ENCODE measurements around the gene CFAP157. TPM values are rescaled to one million over a fixed set of nuclear protein-coding genes. Genes with fewer than 3 reads are reported as not detected.

CFAP157 gene
- total RNA-seq, 1 experiment from 2014 or later, result 0.87 TPM

GRCh38 chr9:127738666-127739065 lies 31.9 kb downstream of the CFAP157 start:
- TF ChIP-seq CTCF (IDR thresholded peaks at IDR 0.05; ENCODE audit: unreplicated experiment), result no peak
- CTCF ChIA-PET, result no interaction called here
- intact Hi-C loops (cut with micrococcal nuclease; ENCODE audit: unreplicated experiment), result loop anchor here (5.0 kb wide), 1 partner anchor 134 kb away; no protein-coding TSS in a partner anchor
- Mint-ChIP-seq H3K36me3 (ENCODE audit: insufficient read depth, unreplicated experiment) (peaks cover 6% of the 10 kb centered on the region), H3K9me3 (ENCODE audit: low read depth, unreplicated experiment) (no peaks in the 10 kb centered on the region), H3K4me3 (ENCODE audit: low read depth, unreplicated experiment) (no peak overlapping the region), H3K27me3 (ENCODE audit: unreplicated experiment) (peaks cover 53% of the 10 kb centered on the region), H3K4me1 (ENCODE audit: low read depth, unreplicated experiment) (peaks cover 7% of the 10 kb centered on the region), H3K27ac (ENCODE audit: unreplicated experiment) (no peak overlapping the region)
- no TSS peak for BruUV-seq (replicated peaks)
- DNase-seq, result no peak

GRCh38 chr9:127739614-127740330 lies 33.0 kb downstream of the CFAP157 start:
- peaks cover 6% of the 10 kb centered on the region for H3K36me3 Mint-ChIP-seq (ENCODE audit: insufficient read depth, unreplicated experiment)
- DNase-seq, result no peak
- no peak for TF ChIP-seq CTCF (IDR thresholded peaks at IDR 0.05; ENCODE audit: unreplicated experiment)
- no TSS peak for BruUV-seq (replicated peaks)
- CTCF ChIA-PET, result interaction anchor here (0.8 to 1.2 kb wide), 3 partner anchors 31 to 130 kb away, joined by 3 read pairs; no protein-coding TSS in a partner anchor
- H3K4me1 Mint-ChIP-seq (ENCODE audit: low read depth, unreplicated experiment), result peaks cover 7% of the 10 kb centered on the region
- H3K9me3 Mint-ChIP-seq (ENCODE audit: low read depth, unreplicated experiment), result no peaks in the 10 kb centered on the region
- peaks cover 53% of the 10 kb centered on the region for H3K27me3 Mint-ChIP-seq (ENCODE audit: unreplicated experiment)
- H3K4me3 Mint-ChIP-seq (ENCODE audit: low read depth, unreplicated experiment), result no peak overlapping the region
- intact Hi-C loops (cut with micrococcal nuclease; ENCODE audit: unreplicated experiment), result loop anchor here (5.0 kb wide), 1 partner anchor 133 kb away; no protein-coding TSS in a partner anchor
- no peak overlapping the region for H3K27ac Mint-ChIP-seq (ENCODE audit: unreplicated experiment)

GRCh38 chr9:127741831-127742434 lies 35.1 kb downstream of the CFAP157 start:
- peak overlapping the region; percentile 15 for H3K27ac Mint-ChIP-seq (ENCODE audit: unreplicated experiment)
- intact Hi-C loops (cut with micrococcal nuclease; ENCODE audit: unreplicated experiment), result no loop called here
- no peak for DNase-seq
- CTCF ChIA-PET, result no interaction called here
- no peaks in the 10 kb centered on the region for H3K36me3 Mint-ChIP-seq (ENCODE audit: insufficient read depth, unreplicated experiment)
- no peak for TF ChIP-seq CTCF (IDR thresholded peaks at IDR 0.05; ENCODE audit: unreplicated experiment)
- H3K27me3 Mint-ChIP-seq (ENCODE audit: unreplicated experiment), result peaks cover 46% of the 10 kb centered on the region
- H3K9me3 Mint-ChIP-seq (ENCODE audit: low read depth, unreplicated experiment), result no peaks in the 10 kb centered on the region
- no TSS peak for BruUV-seq (replicated peaks)
- peaks cover 7% of the 10 kb centered on the region for H3K4me1 Mint-ChIP-seq (ENCODE audit: low read depth, unreplicated experiment)
- H3K4me3 Mint-ChIP-seq (ENCODE audit: low read depth, unreplicated experiment), result no peak overlapping the region

- TF ChIP-seq CTCF (IDR thresholded peaks at IDR 0.05; ENCODE audit: unreplicated experiment), result no peak
- Mint-ChIP-seq H3K27me3 (ENCODE audit: unreplicated experiment) (peaks cover 46% of the 10 kb centered on the region), H3K36me3 (ENCODE audit: insufficient read depth, unreplicated experiment) (no peaks in the 10 kb centered on the region), H3K4me3 (ENCODE audit: low read depth, unreplicated experiment) (no peak overlapping the region), H3K27ac (ENCODE audit: unreplicated experiment) (peak overlapping the region; percentile 15), H3K9me3 (ENCODE audit: low read depth, unreplicated experiment) (no peaks in the 10 kb centered on the region), H3K4me1 (ENCODE audit: low read depth, unreplicated experiment) (peaks cover 7% of the 10 kb centered on the region)
- intact Hi-C loops (cut with micrococcal nuclease; ENCODE audit: unreplicated experiment), result no loop called here
- BruUV-seq (replicated peaks), result no TSS peak
- peak; percentile 33 for DNase-seq
- CTCF ChIA-PET, result no interaction called here
Observed at GRCh38 chr9:127742435-127743088, 35.8 kb downstream of the CFAP157 start.
